ENCODE results near the gene PLEKHM3.

The PLEKHM3 gene

DNA sequence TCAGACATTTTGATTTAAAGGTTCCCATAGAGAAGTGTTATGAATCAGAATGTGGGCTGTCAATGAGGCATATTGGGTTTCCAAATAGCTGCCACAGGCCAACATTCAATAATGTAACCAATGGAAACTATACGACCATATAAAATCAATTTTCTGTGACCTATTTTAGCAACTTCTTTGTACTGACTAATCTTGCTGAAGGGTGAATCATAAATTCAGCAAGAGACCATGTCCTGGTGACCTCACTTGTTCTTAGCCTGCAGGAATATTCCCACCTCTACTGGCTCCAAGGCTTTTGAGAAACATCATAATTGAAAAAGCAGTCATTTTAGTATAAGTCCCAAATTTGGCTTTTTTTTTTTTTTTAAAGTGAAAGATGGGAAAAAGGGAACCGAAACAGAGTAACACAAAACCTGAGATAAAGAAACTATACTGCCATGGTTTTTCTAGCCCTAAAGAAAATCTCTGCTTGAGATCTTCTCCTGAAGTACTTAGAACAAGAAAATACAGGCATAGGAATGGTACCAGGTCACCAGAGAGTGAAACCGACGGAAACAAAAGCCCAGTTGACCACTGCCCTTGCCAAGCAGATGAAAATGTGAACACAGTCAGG, 32.1 kb downstream of the PLEKHM3 start:
- peak; percentile 72 for DNase-seq (ENCODE audit: low read depth)

DNA sequence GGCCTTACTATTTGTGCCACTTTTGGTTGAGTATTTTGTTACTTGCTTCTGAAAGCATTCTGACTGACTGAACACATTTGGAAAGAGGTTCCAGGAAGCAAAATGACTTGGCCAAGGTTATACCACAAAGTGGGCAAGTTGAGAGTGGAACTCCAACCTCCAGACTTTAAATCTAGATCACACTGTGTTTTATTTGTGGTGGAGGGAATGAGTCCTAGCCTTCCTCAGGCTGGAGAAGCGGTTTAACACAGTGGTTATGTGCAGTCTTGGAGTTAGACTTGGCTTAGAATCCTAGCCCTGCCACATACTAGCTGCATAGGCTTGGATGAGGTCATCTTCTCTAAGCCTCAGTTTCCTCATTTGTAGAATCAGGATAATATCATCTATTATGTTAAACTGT, 33.4 kb downstream of the PLEKHM3 start:
- no peak for DNase-seq (ENCODE audit: low read depth)

- no peak for DNase-seq (ENCODE audit: low read depth)
These were observed 34.5 kb downstream of the PLEKHM3 start for GRCh38 chr2:207990784-207991183.

- no peak for DNase-seq (ENCODE audit: low read depth)
These were observed 36.4 kb downstream of the PLEKHM3 start for GRCh38 chr2:207988975-207989374.

DNA sequence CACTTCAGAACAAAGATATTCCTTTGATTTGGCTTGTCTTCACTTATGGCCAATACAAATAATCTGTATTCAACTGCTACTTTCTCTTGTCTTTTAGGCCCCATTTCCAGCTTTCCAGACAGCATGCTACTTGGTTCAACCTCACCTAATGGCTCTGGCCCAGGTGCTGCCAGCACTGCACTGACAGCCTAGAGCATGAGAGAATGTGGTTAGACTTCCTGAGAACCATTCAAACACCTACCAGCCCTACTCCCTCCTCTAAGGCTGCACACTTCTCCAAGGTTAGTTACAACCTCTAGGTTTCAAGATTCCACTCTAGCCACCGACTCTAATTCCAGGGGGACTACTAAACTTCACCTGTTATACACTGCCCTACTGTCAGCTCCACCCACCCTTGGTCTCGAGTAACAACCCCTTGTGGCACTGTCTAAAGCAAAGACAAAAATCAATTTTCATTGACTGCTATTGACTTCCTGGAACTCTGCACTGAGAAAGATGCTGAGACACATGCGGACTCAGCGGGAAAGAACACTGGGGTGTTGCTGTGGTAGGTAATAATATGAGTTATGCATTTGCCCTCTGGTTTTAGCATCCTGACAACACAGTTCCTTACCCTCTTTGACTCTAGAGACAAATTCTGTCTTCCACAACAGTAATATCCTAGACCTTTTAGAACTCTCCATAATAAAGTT, 38.2 kb downstream of the PLEKHM3 start:
- no peak for DNase-seq (ENCODE audit: low read depth)

DNA sequence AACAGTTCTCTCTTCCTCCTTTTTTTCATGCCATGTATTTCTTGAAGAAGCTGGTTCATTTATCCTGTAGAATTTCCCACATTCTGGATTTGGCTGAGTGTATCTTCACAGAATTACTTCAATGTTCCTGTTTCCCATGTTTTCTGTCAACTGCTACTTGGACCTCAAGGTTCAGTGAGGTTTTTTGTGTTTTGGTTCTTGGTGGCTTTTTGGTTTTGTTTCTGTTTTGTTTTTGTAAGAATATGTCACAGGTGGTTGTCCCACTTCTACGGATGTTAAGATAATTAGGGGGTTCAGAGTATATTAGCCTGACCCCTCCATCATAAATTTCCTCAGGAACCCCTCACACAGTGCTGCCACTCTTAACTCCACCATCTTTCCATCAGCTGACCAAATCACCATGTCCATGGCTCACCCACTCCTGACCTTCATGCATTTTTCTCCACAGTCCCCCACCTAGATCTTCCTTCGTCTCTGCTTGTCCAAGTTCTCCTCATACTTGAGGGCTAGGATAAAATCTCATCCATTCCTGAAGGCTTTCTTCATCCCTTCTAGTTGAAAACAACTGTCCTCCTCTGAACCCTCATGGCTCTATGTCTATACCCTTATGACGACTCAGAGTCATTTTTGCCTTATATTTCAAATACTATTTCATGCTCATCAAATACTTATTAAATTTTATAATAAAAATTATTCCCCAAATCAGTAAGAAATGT, 40.4 kb downstream of the PLEKHM3 start:
- DNase-seq (ENCODE audit: low read depth): peak; percentile 50

DNA sequence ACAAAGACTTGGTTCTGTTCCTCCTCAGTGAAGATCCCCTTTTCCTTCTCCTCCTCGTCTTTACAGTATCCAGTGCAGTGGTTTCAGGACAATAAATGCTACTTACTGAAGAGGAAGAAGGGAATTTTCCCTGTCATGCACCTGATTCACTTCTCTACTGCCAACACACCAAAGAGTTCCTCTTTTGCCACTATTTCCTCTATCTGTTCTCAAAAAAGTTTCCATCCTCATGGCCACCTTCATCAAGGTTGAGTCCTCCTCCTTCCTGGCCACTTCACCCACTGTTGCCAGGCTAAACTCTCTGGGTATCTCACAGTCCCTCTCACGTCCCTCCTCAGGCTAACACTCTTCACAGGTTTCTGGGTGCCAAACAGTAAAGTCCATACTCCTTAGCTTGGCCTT, 41.7 kb downstream of the PLEKHM3 start:
- no peak for DNase-seq (ENCODE audit: low read depth)

DNA sequence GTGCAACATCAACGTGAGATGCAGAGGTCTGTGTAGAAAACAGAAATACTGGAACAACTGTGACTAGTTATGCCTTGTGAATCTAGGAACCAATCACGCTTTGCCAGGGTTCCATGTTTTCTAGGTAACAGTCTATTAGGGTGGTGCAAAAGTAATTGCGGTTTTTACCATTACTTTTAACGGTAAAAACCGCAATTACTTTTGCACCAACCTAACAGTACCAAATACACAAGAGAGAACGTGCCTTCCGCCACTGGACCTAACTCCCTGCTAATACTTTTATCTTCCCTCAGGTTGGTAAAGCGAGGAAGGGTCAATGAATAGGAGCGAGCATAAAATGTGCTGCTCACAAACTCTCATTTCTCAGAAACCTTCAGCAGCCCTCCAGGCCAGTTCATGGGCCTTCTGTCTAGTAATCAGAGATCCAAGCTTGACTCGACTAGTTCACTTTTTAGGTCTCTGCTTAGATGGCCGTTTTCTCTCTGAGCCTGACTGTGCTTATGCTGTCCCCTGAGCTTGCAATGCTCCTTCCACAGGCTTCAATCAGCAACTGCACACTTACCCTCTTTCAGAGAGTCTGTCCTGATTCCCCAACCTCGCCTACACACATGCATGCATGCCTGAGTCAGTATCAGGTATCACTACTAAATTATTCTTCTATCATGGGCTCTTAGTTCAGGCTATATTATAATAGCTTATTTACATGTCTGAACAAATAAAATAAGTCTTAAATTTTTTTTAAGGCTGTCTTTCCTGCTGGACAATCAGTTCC, 47.0 kb downstream of the PLEKHM3 start:
- DNase-seq (ENCODE audit: low read depth): no peak

DNA sequence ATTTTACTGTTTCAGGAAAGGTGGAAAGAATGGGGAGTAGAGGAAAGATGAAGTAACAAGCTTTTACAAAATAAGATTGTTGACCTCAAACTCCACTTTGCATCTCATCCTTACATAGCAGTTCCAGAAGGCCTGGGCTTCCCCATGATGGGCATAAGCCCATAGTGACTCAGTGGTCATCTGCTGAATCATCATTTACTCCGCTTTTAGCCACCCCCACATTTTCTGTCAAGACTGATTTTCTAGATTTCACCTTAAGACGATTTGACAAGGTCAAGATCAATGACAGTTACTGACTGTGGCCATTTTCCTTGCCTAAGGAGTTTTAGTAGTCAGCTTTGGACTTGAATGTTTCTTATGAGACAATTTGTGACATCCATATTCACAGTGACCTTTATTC, 49.4 kb downstream of the PLEKHM3 start:
- DNase-seq (ENCODE audit: low read depth): no peak

DNA sequence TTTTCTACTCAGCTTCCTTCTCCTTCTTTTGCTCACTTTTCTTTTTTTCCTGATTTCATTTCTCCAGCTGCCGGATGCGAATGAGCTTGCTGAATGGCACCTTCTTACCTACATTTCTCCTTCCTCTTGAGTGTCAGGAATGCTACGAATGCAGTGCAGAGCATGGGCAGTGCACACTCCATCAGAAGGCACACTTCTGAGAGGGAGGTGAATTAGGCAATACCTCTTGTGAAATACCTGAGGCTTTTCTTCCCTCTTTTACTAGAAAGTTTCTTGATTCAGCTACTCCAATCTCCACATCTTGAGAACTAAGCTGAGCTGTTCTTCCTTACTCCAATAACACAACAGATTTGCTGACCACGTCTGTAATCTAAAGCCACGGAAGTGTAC, 51.1 kb downstream of the PLEKHM3 start:
- no peak for DNase-seq (ENCODE audit: low read depth)

GRCh38 chr2:207970826-207971180, 54.5 kb downstream of the PLEKHM3 start:
- DNase-seq (ENCODE audit: low read depth): no peak

DNA sequence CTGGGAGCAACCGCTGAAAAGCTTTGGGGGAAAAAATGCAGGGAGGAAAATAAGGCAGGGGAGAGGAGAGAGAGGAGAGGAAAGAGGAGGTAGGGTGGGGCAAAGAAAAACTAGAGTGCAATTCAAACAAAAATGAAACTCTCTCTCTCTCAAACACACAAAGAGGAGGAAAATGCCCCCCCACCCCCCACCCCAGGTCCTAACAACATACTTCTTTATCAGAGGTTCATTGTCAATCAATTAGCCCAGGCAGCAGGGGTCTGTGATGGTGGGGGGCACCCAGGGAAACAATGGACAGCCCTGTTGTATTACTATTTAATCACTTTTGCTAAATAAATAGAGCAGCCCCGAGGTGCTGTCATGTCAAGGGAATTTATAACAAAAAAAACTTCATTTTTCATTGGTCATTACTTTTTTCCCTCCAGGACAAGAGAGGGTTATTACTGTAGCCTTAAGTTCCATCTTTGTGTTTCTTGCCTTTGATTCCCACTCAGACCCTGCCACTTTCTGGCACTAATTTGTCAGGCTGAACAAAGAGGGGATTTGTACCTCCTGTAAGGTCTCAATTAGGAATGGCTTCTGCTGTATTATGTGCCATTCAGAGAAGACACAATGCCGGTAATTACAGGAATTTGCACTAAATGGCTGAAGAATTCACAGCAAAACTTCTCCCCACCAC, 55.0 kb downstream of the PLEKHM3 start:
- DNase-seq (ENCODE audit: low read depth): no peak

- no peak for DNase-seq (ENCODE audit: low read depth)
These were observed 56.1 kb downstream of the PLEKHM3 start for GRCh38 chr2:207969249-207969648.

DNA sequence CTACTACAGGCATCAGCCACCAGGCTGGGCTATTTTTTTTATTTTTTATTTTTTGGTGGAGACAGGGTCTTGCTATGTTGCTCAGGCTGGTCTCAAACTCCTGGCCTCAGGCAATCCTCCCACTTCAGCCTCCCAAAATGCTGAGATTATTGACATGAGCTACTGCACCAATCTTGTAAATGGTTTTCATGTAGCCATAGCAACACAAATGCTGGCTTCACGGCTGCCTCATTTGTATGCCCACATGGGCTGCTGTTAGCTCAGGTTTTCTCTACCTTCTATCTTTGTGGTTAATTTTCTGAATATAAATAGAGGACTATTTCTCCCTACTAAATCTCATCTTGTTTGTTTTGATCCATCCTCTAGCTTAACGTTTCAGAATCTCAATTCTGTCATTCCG, 58.2 kb downstream of the PLEKHM3 start:
- no peak for DNase-seq (ENCODE audit: low read depth)

GRCh38 chr2:207960911-207961310, 64.4 kb downstream of the PLEKHM3 start:
- peak; percentile 29 for DNase-seq (ENCODE audit: low read depth)

GRCh38 chr2:207960090-207960489, 65.2 kb downstream of the PLEKHM3 start:
- no peak for DNase-seq (ENCODE audit: low read depth)

DNA sequence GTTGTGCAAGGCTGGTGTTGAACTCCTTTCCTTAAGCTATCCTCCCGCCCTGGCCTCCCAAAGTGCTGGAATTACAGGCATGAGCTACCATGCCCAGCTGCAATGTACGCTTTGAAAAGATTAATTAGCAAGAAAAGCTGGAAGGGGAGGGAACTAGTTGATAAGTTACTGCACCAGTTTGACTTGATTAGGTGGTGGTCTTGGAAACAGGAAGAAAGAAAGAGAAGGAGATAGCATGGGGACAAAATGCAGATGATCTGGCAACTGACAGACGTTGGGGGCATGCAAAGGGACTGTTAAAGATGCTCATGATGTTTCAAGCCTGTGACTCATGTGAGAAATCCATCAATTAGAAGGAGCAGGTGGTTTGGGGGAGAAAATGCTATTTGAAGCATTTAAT, 68.6 kb downstream of the PLEKHM3 start:
- DNase-seq (ENCODE audit: low read depth): no peak

DNA sequence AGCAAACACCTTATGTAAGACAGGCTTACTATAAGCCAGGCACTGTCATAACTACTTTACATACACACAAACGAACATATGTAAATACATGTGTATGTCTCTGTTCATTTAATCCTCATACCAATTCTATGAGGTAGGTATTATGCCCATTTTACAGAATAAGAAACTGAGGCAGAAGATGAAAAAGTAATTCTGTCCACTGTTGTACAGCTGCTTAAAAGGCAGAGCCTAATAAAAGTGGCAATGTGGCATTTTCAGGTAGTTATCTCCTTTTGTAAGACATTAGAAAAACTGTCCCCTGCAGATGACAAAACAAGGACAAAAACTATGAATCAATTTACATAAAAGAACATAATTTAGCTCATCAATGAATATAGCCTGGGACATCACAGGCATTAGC, 69.9 kb downstream of the PLEKHM3 start:
- DNase-seq (ENCODE audit: low read depth): no peak

- DNase-seq (ENCODE audit: low read depth): no peak
These were observed 72.0 kb downstream of the PLEKHM3 start for GRCh38 chr2:207953354-207953753.

DNA sequence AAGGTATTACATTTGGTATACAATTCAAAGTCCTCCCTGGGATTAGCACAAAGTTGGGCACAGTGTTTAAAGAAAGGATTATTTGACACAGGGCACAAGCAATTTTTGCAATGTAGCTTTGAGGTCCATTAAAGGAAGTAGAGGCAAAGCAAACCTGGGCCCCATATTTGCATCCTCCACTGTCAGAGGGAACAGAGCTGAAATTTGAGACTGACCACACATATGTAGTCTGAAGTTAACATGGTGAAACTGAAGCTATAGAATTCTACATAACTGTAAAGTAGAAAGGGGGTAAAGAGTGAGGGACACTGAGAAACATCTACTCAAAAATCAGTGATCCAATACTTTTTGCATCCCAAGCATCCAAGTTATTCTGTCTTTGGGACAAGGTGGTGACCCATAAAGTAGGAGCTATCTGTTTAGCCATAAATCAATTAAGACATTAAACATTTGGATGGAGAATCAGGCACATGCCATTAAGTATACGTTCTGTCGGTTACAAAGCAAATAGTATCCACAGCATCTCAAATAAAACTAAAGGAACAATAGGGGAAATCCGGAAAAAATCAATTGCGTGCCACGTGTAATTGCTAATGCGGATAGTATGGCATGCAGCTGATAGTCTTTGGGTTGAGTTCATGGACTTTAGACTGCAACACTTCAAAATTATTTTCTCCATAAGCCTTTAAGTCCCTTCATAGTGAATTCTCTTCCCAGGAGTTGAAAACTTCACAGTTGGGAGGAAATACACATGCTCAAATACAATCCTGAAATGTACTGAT, 72.6 kb downstream of the PLEKHM3 start:
- no peak for DNase-seq (ENCODE audit: low read depth)

- no peak for DNase-seq (ENCODE audit: low read depth)
These were observed 73.4 kb downstream of the PLEKHM3 start for GRCh38 chr2:207951734-207952470.

Measured in EH (cell line).